Right lobe of liver (tissue), 6 donors: ENCODE results near the gene WBP1L. TPM values are rescaled to one million over a fixed set of nuclear protein-coding genes. Genes with fewer than 3 reads are reported as not detected.
"Not testable (repeated sequence)": the region's sequence is repeated elsewhere in the genome, so short reads cannot be mapped to it uniquely, and the experiment has no call there.

Experiments
- ATAC-seq, 4 donors: fragments of 200-7000 bp; cut with Tn5 transposase; one replicate each; pipeline ENCODE4 v1.9.1; 2020; ENCODE audit warnings: mild to moderate bottlenecking in 4 of 4, moderate library complexity in 4 of 4
- DNase-seq, 3 donors: peaks; one replicate each; pipeline ENCODE4 v3.0.0-alpha.2; 2020
- H3K27ac ChIP-seq, 3 donors: fragments of 200-600 bp; one replicate each; pipeline ENCODE4 v1.8.0; 2022
- H3K27me3 ChIP-seq, 2 donors: fragments of 200-600 bp; one replicate each; pipeline ENCODE4 v1.8.0; 2022
- H3K36me3 ChIP-seq, 4 donors: fragments of 200-600 bp; sonication (generic) in 1 of 4; one replicate each; pipeline versions ENCODE4 v1.5.1 to v1.8.0; 2017 to 2022; ENCODE audit warnings: control low read depth in 1 of 4
- H3K4me1 ChIP-seq, 4 donors: fragments of 200-600 bp; sonication (generic) in 1 of 4; one replicate each; pipeline versions ENCODE4 v1.5.1 to v1.8.0; 2017 to 2022; ENCODE audit warnings: control low read depth in 1 of 4
- H3K4me3 ChIP-seq, 3 donors: fragments of 200-600 bp; one replicate each; pipeline ENCODE4 v1.8.0; 2022
- H3K9me3 ChIP-seq, 4 donors: fragments of 200-600 bp; sonication (generic) in 1 of 4; one replicate each; pipeline versions ENCODE4 v1.5.1 to v1.8.0; 2017 to 2022; ENCODE audit warnings: control low read depth in 1 of 4
- CTCF ChIP-seq, 4 donors: fragments of 200-600 bp in 3 of 4; fragments of 450-650 bp in 1 of 4; IDR thresholded peaks; one replicate each; pipeline versions ENCODE4 v1.5.1 to v1.8.0; 2016 to 2022; ENCODE audit warnings: antibody characterized with exemption in 4 of 4, mild to moderate bottlenecking in 2 of 4
- POLR2A ChIP-seq: fragments of 450-650 bp; IDR thresholded peaks from one replicate; pipeline ENCODE4 v1.6.1; 2017; ENCODE audit warnings: antibody characterized with exemption, mild to moderate bottlenecking
- WGBS: methylation state at CpG from one replicate; pipeline ENCODE4 v1.1.6; 2018; ENCODE audit warnings: low coverage, low lambda C conversion rate; ENCODE audit not compliant: insufficient coverage; ENCODE audit errors: missing lambda C conversion rate; 5-methylcytosine and 5-hydroxymethylcytosine counted together
- intact Hi-C, 2 donors: fragments of 100-400 bp; cut with DNase I; formaldehyde crosslinking; loops; one replicate each; pipeline versions ENCODE4 v1.11.2 to v1.14.1; 2022
- total RNA-seq, 6 experiments: library from RNA; depleted of rRNA in 2 of 6; stranded (reverse); fragments of >200 nt in 2 of 6; fragmentation: NEBNext Ultra II Directional in 3 of 6; extraction: Animal tissue kit (Norgen Biotek cat#: 25700) in 3 of 6; gene quantifications; one replicate each; pipeline versions ENCODE4 v1.1.0 to v1.2.4, GENCODE V29; 2016 to 2023
- donor health status: DM: no; HTN: yes; CAD: no.
- donor health status: DM: no; HTN: no; CAD: no.
- donor health status: DM: no; HTN: no; CAD: no.
- donor health status: DM: no; HTN: yes; CAD: no.
- donor health status: DM: no; HTN: yes; CAD: no.

Gene WBP1L
- total RNA-seq, 6 experiments from 2014 or later = 24.1 to 58.4 (median 32.8) TPM

- peak in 1 of 3 donors; percentile 14 for DNase-seq
- 71% methylated on average over 3 of the region's 4 CpGs for WGBS
- no peaks in the 10 kb centered on the region for H3K9me3 ChIP-seq
- TF ChIP-seq POLR2A = no peak
- peak; percentile 46 to 72 (median 60) for TF ChIP-seq CTCF (IDR thresholded peaks at IDR 0.05)
- no peaks in the 10 kb centered on the region for H3K36me3 ChIP-seq
- peak; percentile 88 to 94 (median 92) for ATAC-seq
- no peaks in the 10 kb centered on the region for H3K27me3 ChIP-seq
- H3K4me3 ChIP-seq = no peak overlapping the region
- peak overlapping the region; percentile 28 to 51 (median 39) for H3K27ac ChIP-seq
- intact Hi-C loops = no loop called here
- peaks cover 0 to 13% (median 6%) of the 10 kb centered on the region in 4 donors for H3K4me1 ChIP-seq
These were observed 9.4 kb downstream of the WBP1L start for GRCh38 chr10:102752934-102753664.

GRCh38 chr10:102753718-102754117 lies 10.0 kb downstream of the WBP1L start:
- H3K27ac ChIP-seq = peak overlapping the region; percentile 28 to 51 (median 39)
- no peaks in the 10 kb centered on the region for H3K36me3 ChIP-seq
- ATAC-seq = no peak
- H3K9me3 ChIP-seq = no peaks in the 10 kb centered on the region
- WGBS = 63% methylated on average over 1 of the region's 1 CpG
- peaks cover 0 to 13% (median 6%) of the 10 kb centered on the region in 4 donors for H3K4me1 ChIP-seq
- H3K4me3 ChIP-seq = no peak overlapping the region
- DNase-seq = no peak
- intact Hi-C loops = no loop called here
- H3K27me3 ChIP-seq = no peaks in the 10 kb centered on the region
- TF ChIP-seq CTCF (IDR thresholded peaks at IDR 0.05) (no peak), POLR2A (no peak)

GRCh38 chr10:102757323-102757722 lies 13.6 kb downstream of the WBP1L start:
- H3K36me3 ChIP-seq = no peaks in the 10 kb centered on the region
- ATAC-seq (peak in 3 of 4 donors; percentile 11 to 25 (median 14)), DNase-seq (peak in 1 of 3 donors; percentile 11)
- H3K4me1 ChIP-seq = peaks cover 0 to 27% (median 11%) of the 10 kb centered on the region in 4 donors
- intact Hi-C loops = no loop called here
- H3K27me3 ChIP-seq = no peaks in the 10 kb centered on the region
- H3K27ac ChIP-seq = no peak overlapping the region
- no peaks in the 10 kb centered on the region for H3K9me3 ChIP-seq
- H3K4me3 ChIP-seq = no peak overlapping the region
- 85% methylated on average over 6 of the region's 6 CpGs for WGBS
- TF ChIP-seq POLR2A (no peak), CTCF (IDR thresholded peaks at IDR 0.05) (no peak)

GRCh38 chr10:102758240-102758932 lies 14.6 kb downstream of the WBP1L start:
- Histone ChIP-seq H3K9me3 (no peaks in the 10 kb centered on the region), H3K36me3 (no peaks in the 10 kb centered on the region), H3K4me3 (no peak overlapping the region), H3K27ac (no peak overlapping the region), H3K4me1 (peaks cover 0 to 32% (median 7%) of the 10 kb centered on the region in 4 donors), H3K27me3 (no peaks in the 10 kb centered on the region)
- TF ChIP-seq CTCF (IDR thresholded peaks at IDR 0.05) (no peak), POLR2A (no peak)
- intact Hi-C loops = no loop called here
- no peak for ATAC-seq
- no peak for DNase-seq
- 72% methylated on average over 9 of the region's 9 CpGs for WGBS

GRCh38 chr10:102758933-102759262 lies 15.2 kb downstream of the WBP1L start:
- H3K27ac ChIP-seq, intact Hi-C loops, H3K36me3 ChIP-seq, H3K27me3 ChIP-seq, H3K4me3 ChIP-seq, ATAC-seq, H3K9me3 ChIP-seq, DNase-seq: not testable (repeated sequence)
- 52% methylated on average over 6 of the region's 12 CpGs for WGBS
- peaks cover 0 to 29% (median 5%) of the 10 kb centered on the region in 4 donors for H3K4me1 ChIP-seq
